SU-DHL-6 (cell line): Measurements from ENCODE around the gene RAVER1.

Experiments used
- H2AFZ ChIP-seq: fragments of 200-600 bp; sonication (generic); 2 replicates; pipeline ENCODE4 v1.6.1; 2014; ENCODE audit warnings: low read depth, mild to moderate bottlenecking, moderate library complexity, mixed read lengths, antibody characterized with exemption, low read length; ENCODE audit not compliant: severe bottlenecking
- H3F3A ChIP-seq: fragments of 200-600 bp; shearing (Covaris generic); 2 replicates; pipeline ENCODE4 v1.6.0; 2016; ENCODE audit warnings: antibody characterized with exemption, mild to moderate bottlenecking; ENCODE audit not compliant: insufficient read depth
- H3K27ac ChIP-seq: fragments of 200-600 bp; sonication (generic); 2 replicates; pipeline ENCODE4 v1.5.1; 2016; ENCODE audit warnings: low read depth, mild to moderate bottlenecking, low read length, moderate library complexity, mixed read lengths
- H3K27me3 ChIP-seq: fragments of 200-600 bp; sonication (generic), shearing (Covaris generic); 2 replicates; pipeline ENCODE4 v1.6.0; 2014; ENCODE audit warnings: mild to moderate bottlenecking, low read length
- H3K36me3 ChIP-seq: fragments of 200-600 bp; sonication (generic); 2 replicates; pipeline ENCODE4 v1.6.1; 2014; ENCODE audit warnings: mild to moderate bottlenecking, low read length, mixed read lengths
- H3K4me2 ChIP-seq: fragments of 300-600, 200-600 bp; shearing (Covaris generic), sonication (generic); 2 replicates; pipeline ENCODE4 v1.6.0; 2014; ENCODE audit warnings: low read length, low read depth, mild to moderate bottlenecking; ENCODE audit not compliant: poor library complexity, severe bottlenecking
- H3K4me3 ChIP-seq: fragments of 200-600 bp; sonication (generic); 2 replicates; pipeline ENCODE4 v1.5.1; 2014; ENCODE audit warnings: antibody characterized with exemption, low read length, mild to moderate bottlenecking, mixed read lengths; ENCODE audit not compliant: insufficient read depth, poor library complexity, severe bottlenecking
- H3K79me2 ChIP-seq: fragments of 200-600 bp; sonication (generic); 2 replicates; pipeline ENCODE4 v1.6.1; 2014; ENCODE audit warnings: mild to moderate bottlenecking, low read length, moderate library complexity; ENCODE audit not compliant: insufficient read depth
- H3K9ac ChIP-seq: fragments of 200-600 bp; sonication (generic); 2 replicates; pipeline ENCODE4 v1.7.0; 2014; ENCODE audit warnings: mild to moderate bottlenecking, low read length
- H3K9me2 ChIP-seq: fragments of 200-600 bp; sonication (generic); replicated peaks from 2 replicates; pipeline ENCODE4 v1.6.1; 2014; ENCODE audit warnings: low read length; ENCODE audit not compliant: insufficient read depth
- H3K9me3 ChIP-seq: fragments of 200-600 bp; sonication (generic); 2 replicates; pipeline ENCODE4 v1.6.1; 2014; ENCODE audit warnings: low read length, mixed read lengths; ENCODE audit not compliant: insufficient read depth
- H4K20me1 ChIP-seq: fragments of 200-600 bp; sonication (generic); 2 replicates; pipeline ENCODE4 v1.6.1; 2014; ENCODE audit warnings: low read depth, mild to moderate bottlenecking, antibody characterized with exemption, low read length, moderate library complexity, mixed read lengths
- CTCF ChIP-seq: fragments of 200-600 bp; sonication (generic); IDR thresholded peaks from one replicate; pipeline ENCODE4 v1.5.1; 2017; ENCODE audit warnings: antibody characterized with exemption, mild to moderate bottlenecking, low read length, moderate library complexity; ENCODE audit not compliant: insufficient read depth, poor library complexity, severe bottlenecking
- EZH2phosphoT487 ChIP-seq: fragments of 200-600 bp; sonication (generic), shearing (Covaris generic); conservative IDR thresholded peaks from 2 replicates; pipeline ENCODE4 v1.6.1; 2018; ENCODE audit warnings: mild to moderate bottlenecking, antibody characterized with exemption, low read length, moderate library complexity, mixed read lengths

RAVER1 gene

GRCh38 chr19:10329555-10329954 is 3.8 kb downstream of the RAVER1 start:
- Histone ChIP-seq H3K27me3 (no peaks in the 10 kb centered on the region), H2AFZ (no peak overlapping the region), H3K27ac (no peak overlapping the region), H3F3A (no peaks in the 10 kb centered on the region), H3K4me2 (no peak overlapping the region), H3K79me2 (peaks cover 55% of the 10 kb centered on the region), H4K20me1 (peaks cover 4% of the 10 kb centered on the region; the same call in 1 of the 2 replicates), H3K4me3 (no peak overlapping the region), H3K9me2 (no peaks in the 10 kb centered on the region), H3K36me3 (0 out of 2 replicates have a peak, but pooled peaks cover 2% of the 10 kb centered on the region), H3K9me3 (no peaks in the 10 kb centered on the region), H3K9ac (no peak overlapping the region)
- no peak for TF ChIP-seq CTCF
- no peak for TF ChIP-seq EZH2phosphoT487

GRCh38 chr19:10328558-10329429 is 4.5 kb downstream of the RAVER1 start:
- Histone ChIP-seq H3K79me2 (peaks cover 50% of the 10 kb centered on the region), H3K27me3 (no peaks in the 10 kb centered on the region), H3F3A (no peaks in the 10 kb centered on the region), H3K9me3 (no peaks in the 10 kb centered on the region), H3K4me2 (no peak overlapping the region), H3K4me3 (no peak overlapping the region), H3K9ac (no peak overlapping the region), H4K20me1 (peaks cover 4% of the 10 kb centered on the region; the same call in 1 of the 2 replicates), H3K9me2 (no peaks in the 10 kb centered on the region), H3K27ac (no peak overlapping the region), H2AFZ (no peak overlapping the region), H3K36me3 (0 out of 2 replicates have a peak, but pooled peaks cover 2% of the 10 kb centered on the region)
- TF ChIP-seq CTCF (no peak), EZH2phosphoT487 (no peak)

- Histone ChIP-seq H3K27me3 (no peaks in the 10 kb centered on the region), H2AFZ (no peak overlapping the region), H3F3A (no peaks in the 10 kb centered on the region), H3K4me3 (no peak overlapping the region), H3K4me2 (no peak overlapping the region), H3K27ac (no peak overlapping the region), H3K9ac (no peak overlapping the region), H3K9me3 (no peaks in the 10 kb centered on the region), H3K9me2 (no peaks in the 10 kb centered on the region), H3K36me3 (0 out of 2 replicates have a peak, but pooled peaks cover 2% of the 10 kb centered on the region), H3K79me2 (peaks cover 45% of the 10 kb centered on the region), H4K20me1 (peaks cover 4% of the 10 kb centered on the region; the same call in 1 of the 2 replicates)
- TF ChIP-seq CTCF (no peak), EZH2phosphoT487 (no peak)
Measured at GRCh38 chr19:10327793-10328192, 5.5 kb downstream of the RAVER1 start.
